Vagina (tissue), 2 donors: ENCODE results near the gene HIVEP2. TPM values are rescaled to one million over a fixed set of nuclear protein-coding genes. Genes with fewer than 3 reads are reported as not detected.

Source experiments
- DNase-seq, 2 donors: peaks; one replicate each; pipeline ENCODE4 v3.0.0-alpha.2; 2017; ENCODE audit errors: extremely low spot score in 2 of 2
- H3K27ac ChIP-seq: fragments of 200-600 bp; sonication (generic); one replicate; pipeline ENCODE4 v1.5.1; 2019
- H3K27me3 ChIP-seq: fragments of 200-600 bp; sonication (generic); one replicate; pipeline ENCODE4 v1.5.1; 2019
- H3K36me3 ChIP-seq, 2 donors: fragments of 200-600 bp; sonication (generic); one replicate each; pipeline ENCODE4 v1.5.1; 2017 to 2019
- H3K4me1 ChIP-seq: fragments of 200-600 bp; sonication (generic); one replicate; pipeline ENCODE4 v1.5.1; 2019
- H3K4me3 ChIP-seq, 2 donors: fragments of 200-600 bp; sonication (generic); 1 replicate in 1 of 2; 2 replicates in 1 of 2; pipeline ENCODE4 v1.5.1; 2016 to 2019
- H3K9me3 ChIP-seq: fragments of 200-600 bp; sonication (generic); one replicate; pipeline ENCODE4 v1.5.1; 2019
- POLR2A ChIP-seq, 2 donors: fragments of 450-650 bp; IDR thresholded peaks; one replicate each; pipeline ENCODE4 v1.6.1; 2017; ENCODE audit warnings: antibody characterized with exemption in 2 of 2, mild to moderate bottlenecking in 2 of 2, moderate library complexity in 2 of 2
- POLR2AphosphoS5 ChIP-seq, 2 donors: sonication (generic); formaldehyde crosslinking; IDR thresholded peaks; one replicate each; pipeline ENCODE4 v1.9.0; 2017; ENCODE audit warnings: antibody characterized with exemption in 2 of 2, mild to moderate bottlenecking in 2 of 2, low read depth in 1 of 2; ENCODE audit not compliant: insufficient read depth in 1 of 2
- intact Hi-C: fragments of 100-400 bp; cut with DNase I; formaldehyde crosslinking; loops from one replicate; pipeline ENCODE4 v1.15.1; 2023
- total RNA-seq: library from RNA; depleted of rRNA; stranded (reverse); fragments of >200 nt; gene quantifications from one replicate; pipeline ENCODE4 v1.2.3, GENCODE V29; 2016
- TF ChIP-seq, protein P1 (sequence below), 3 experiments: fragments of 450-650 bp in 2 of 3; fragments of 200-600 bp in 1 of 3; sonication (generic) in 1 of 3; IDR thresholded peaks; one replicate each; pipeline ENCODE4 v1.5.1; 2017 to 2019; ENCODE audit warnings: antibody characterized with exemption in 3 of 3, mild to moderate bottlenecking in 2 of 3, moderate library complexity in 2 of 3

The HIVEP2 gene
- total RNA-seq, 1 donor from 2014 or later: 24.6 TPM

DNA sequence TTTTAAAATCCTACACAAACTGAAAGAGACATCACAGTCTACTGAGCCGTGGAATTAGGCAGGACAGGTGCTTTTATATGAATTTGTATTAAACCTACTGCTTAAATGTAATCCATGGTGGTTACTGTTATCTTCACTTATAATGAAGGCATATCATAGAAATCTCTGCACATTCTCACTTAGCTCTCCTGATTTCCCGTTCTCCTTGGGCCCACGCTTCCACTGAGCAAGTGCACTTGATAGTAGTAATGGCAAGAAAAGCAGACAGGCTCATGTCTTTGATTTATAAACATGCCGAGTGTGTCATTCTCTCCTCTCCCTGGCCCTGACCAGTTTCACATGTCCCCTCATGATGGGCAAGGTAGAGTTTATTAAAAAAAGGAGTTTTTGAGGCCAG is 186.3 kb downstream of the HIVEP2 start:
- no peak for DNase-seq
- peaks cover 0 to 29% of the 10 kb centered on the region in 2 donors for H3K36me3 ChIP-seq
- TF ChIP-seq POLR2A (IDR thresholded peaks at IDR 0.05) (no peak), POLR2AphosphoS5 (IDR thresholded peaks at IDR 0.05; ENCODE audit: insufficient read depth in 1 of 2, low read depth in 1 of 2) (no peak)
- TF ChIP-seq, protein P1, sequence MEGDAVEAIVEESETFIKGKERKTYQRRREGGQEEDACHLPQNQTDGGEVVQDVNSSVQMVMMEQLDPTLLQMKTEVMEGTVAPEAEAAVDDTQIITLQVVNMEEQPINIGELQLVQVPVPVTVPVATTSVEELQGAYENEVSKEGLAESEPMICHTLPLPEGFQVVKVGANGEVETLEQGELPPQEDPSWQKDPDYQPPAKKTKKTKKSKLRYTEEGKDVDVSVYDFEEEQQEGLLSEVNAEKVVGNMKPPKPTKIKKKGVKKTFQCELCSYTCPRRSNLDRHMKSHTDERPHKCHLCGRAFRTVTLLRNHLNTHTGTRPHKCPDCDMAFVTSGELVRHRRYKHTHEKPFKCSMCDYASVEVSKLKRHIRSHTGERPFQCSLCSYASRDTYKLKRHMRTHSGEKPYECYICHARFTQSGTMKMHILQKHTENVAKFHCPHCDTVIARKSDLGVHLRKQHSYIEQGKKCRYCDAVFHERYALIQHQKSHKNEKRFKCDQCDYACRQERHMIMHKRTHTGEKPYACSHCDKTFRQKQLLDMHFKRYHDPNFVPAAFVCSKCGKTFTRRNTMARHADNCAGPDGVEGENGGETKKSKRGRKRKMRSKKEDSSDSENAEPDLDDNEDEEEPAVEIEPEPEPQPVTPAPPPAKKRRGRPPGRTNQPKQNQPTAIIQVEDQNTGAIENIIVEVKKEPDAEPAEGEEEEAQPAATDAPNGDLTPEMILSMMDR (IDR thresholded peaks at IDR 0.05): no peak
- intact Hi-C loops: no loop called here
- no peak overlapping the region for H3K4me3 ChIP-seq
- H3K4me1 ChIP-seq: no peaks in the 10 kb centered on the region
- no peak overlapping the region for H3K27ac ChIP-seq
- H3K9me3 ChIP-seq: no peaks in the 10 kb centered on the region
- H3K27me3 ChIP-seq: no peaks in the 10 kb centered on the region

- H3K4me1 ChIP-seq: no peaks in the 10 kb centered on the region
- peaks cover 0 to 35% of the 10 kb centered on the region in 2 donors for H3K36me3 ChIP-seq
- TF ChIP-seq POLR2AphosphoS5 (IDR thresholded peaks at IDR 0.05; ENCODE audit: insufficient read depth in 1 of 2, low read depth in 1 of 2) (no peak), POLR2A (IDR thresholded peaks at IDR 0.05) (no peak)
- TF ChIP-seq, protein P1 (IDR thresholded peaks at IDR 0.05): no peak
- H3K9me3 ChIP-seq: no peaks in the 10 kb centered on the region
- H3K4me3 ChIP-seq: no peak overlapping the region
- no peak overlapping the region for H3K27ac ChIP-seq
- no peak for DNase-seq
- intact Hi-C loops: no loop called here
- no peaks in the 10 kb centered on the region for H3K27me3 ChIP-seq
Observed at GRCh38 chr6:142757852-142758628, 186.9 kb downstream of the HIVEP2 start.

DNA sequence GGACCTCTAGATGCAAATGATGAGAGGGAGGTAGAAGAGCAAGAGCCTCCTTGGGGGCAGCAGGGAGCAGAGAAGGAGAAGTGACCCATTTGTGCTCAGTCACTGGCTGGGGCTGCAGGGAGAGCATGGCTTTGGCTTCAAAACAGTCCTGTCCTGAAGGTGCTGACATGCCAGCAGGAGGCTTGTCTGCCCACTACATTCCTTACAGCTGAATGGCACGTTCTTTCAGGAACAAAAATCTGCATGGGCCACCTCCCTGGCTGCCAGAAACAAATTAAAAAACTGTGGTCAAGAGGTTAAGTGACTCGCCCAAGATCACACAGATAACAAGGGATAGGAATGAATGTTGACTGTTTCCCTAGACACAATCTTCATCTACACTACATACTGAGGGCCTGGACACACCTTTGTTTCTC is 188.8 kb downstream of the HIVEP2 start:
- no peaks in the 10 kb centered on the region for H3K27me3 ChIP-seq
- H3K4me3 ChIP-seq: no peak overlapping the region
- intact Hi-C loops: no loop called here
- no peaks in the 10 kb centered on the region for H3K4me1 ChIP-seq
- H3K9me3 ChIP-seq: no peaks in the 10 kb centered on the region
- H3K36me3 ChIP-seq: peaks cover 0 to 41% of the 10 kb centered on the region in 2 donors
- no peak overlapping the region for H3K27ac ChIP-seq
- no peak for TF ChIP-seq POLR2AphosphoS5 (IDR thresholded peaks at IDR 0.05; ENCODE audit: insufficient read depth in 1 of 2, low read depth in 1 of 2)
- TF ChIP-seq POLR2A (IDR thresholded peaks at IDR 0.05): no peak
- TF ChIP-seq, protein P1 (IDR thresholded peaks at IDR 0.05): no peak
- DNase-seq: no peak

- H3K4me3 ChIP-seq: no peak overlapping the region
- no peak for DNase-seq
- H3K36me3 ChIP-seq: peaks cover 0 to 14% of the 10 kb centered on the region in 2 donors
- H3K27ac ChIP-seq: no peak overlapping the region
- no peaks in the 10 kb centered on the region for H3K27me3 ChIP-seq
- no peaks in the 10 kb centered on the region for H3K4me1 ChIP-seq
- intact Hi-C loops: no loop called here
- TF ChIP-seq POLR2A (IDR thresholded peaks at IDR 0.05) (no peak), POLR2AphosphoS5 (IDR thresholded peaks at IDR 0.05; ENCODE audit: insufficient read depth in 1 of 2, low read depth in 1 of 2) (no peak)
- TF ChIP-seq, protein P1 (IDR thresholded peaks at IDR 0.05): no peak
- no peaks in the 10 kb centered on the region for H3K9me3 ChIP-seq
Observed at GRCh38 chr6:142753196-142753595, 191.8 kb downstream of the HIVEP2 start.

GRCh38 chr6:142752348-142752747 is 192.6 kb downstream of the HIVEP2 start:
- Histone ChIP-seq H3K27me3 (no peaks in the 10 kb centered on the region), H3K27ac (no peak overlapping the region), H3K4me3 (no peak overlapping the region), H3K36me3 (peaks cover 0 to 14% of the 10 kb centered on the region in 2 donors), H3K4me1 (no peaks in the 10 kb centered on the region), H3K9me3 (no peaks in the 10 kb centered on the region)
- no peak for DNase-seq
- TF ChIP-seq POLR2A (IDR thresholded peaks at IDR 0.05) (no peak), POLR2AphosphoS5 (IDR thresholded peaks at IDR 0.05; ENCODE audit: insufficient read depth in 1 of 2, low read depth in 1 of 2) (no peak)
- TF ChIP-seq, protein P1 (IDR thresholded peaks at IDR 0.05): no peak
- intact Hi-C loops: no loop called here
